Smooth muscle cell (in vitro differentiated cells): ENCODE measurements around the gene TMEM181. TPM values are rescaled to one million over a fixed set of nuclear protein-coding genes. Genes with fewer than 3 reads are reported as not detected.

ENCODE experiments used
- DNase-seq: peaks from one replicate; lab custom pipeline; 2025; ENCODE audit not compliant: unreplicated experiment; lab: John Stamatoyannopoulos, UW
- H2AFZ ChIP-seq: fragments of 200-600 bp; sonication (generic); 2 replicates; pipeline ENCODE4 v1.6.0; 2016; ENCODE audit warnings: antibody characterized with exemption, low read depth, mild to moderate bottlenecking
- H3F3A ChIP-seq: fragments of 200-600 bp; sonication (generic); 2 replicates; pipeline ENCODE4 v1.6.0; 2017; ENCODE audit warnings: antibody characterized with exemption, low read depth
- H3K27ac ChIP-seq: fragments of 200-600 bp; sonication (generic); 2 replicates; pipeline ENCODE4 v1.5.1; 2016; ENCODE audit warnings: low read depth, mild to moderate bottlenecking
- H3K27me3 ChIP-seq: fragments of 200-600 bp; sonication (generic); 2 replicates; pipeline ENCODE4 v1.6.1; 2016; ENCODE audit warnings: low read depth, mild to moderate bottlenecking
- H3K36me3 ChIP-seq: fragments of 200-600 bp; sonication (generic); 2 replicates; pipeline ENCODE4 v1.5.1; 2016; ENCODE audit warnings: low read depth
- H3K4me1 ChIP-seq: fragments of 200-600 bp; sonication (generic); 2 replicates; pipeline ENCODE4 v1.5.1; 2016; ENCODE audit warnings: low read depth
- H3K4me2 ChIP-seq: fragments of 200-600 bp; sonication (generic); 2 replicates; pipeline ENCODE4 v1.6.0; 2016; ENCODE audit warnings: mild to moderate bottlenecking
- H3K4me3 ChIP-seq: fragments of 200-600 bp; sonication (generic); 2 replicates; pipeline ENCODE4 v1.5.1; 2016; ENCODE audit warnings: mild to moderate bottlenecking
- H3K79me2 ChIP-seq: fragments of 200-600 bp; sonication (generic); 2 replicates; pipeline ENCODE4 v1.6.0; 2016; ENCODE audit warnings: low read depth, mild to moderate bottlenecking
- H3K9ac ChIP-seq: fragments of 200-600 bp; sonication (generic); 2 replicates; pipeline ENCODE4 v1.6.0; 2016; ENCODE audit warnings: low read depth
- H3K9me3 ChIP-seq: fragments of 200-600 bp; sonication (generic); replicated peaks from 2 replicates; pipeline ENCODE4 v1.5.1; 2016; ENCODE audit warnings: low read depth
- H4K20me1 ChIP-seq: fragments of 200-600 bp; sonication (generic); 2 replicates; pipeline ENCODE4 v1.6.0; 2016; ENCODE audit warnings: low read depth
- WGBS: methylation state at CpG from one replicate; pipeline ENCODE4 v1.1.7; 2016; ENCODE audit warnings: low lambda C conversion rate; 5-methylcytosine and 5-hydroxymethylcytosine counted together
- polyA plus RNA-seq: library from polyadenylated mRNA; unstranded; fragments of >200 nt; fragmentation: Nextera tagmentation; extraction: Ambion mirVana; gene quantifications from 2 replicates; pipeline ENCODE4 v1.2.1, GENCODE V29; 2016
- total RNA-seq: library from RNA; depleted of rRNA; stranded (reverse); fragments of >200 nt; gene quantifications from 2 replicates; pipeline ENCODE4 v1.2.3, GENCODE V29; 2014
- TF ChIP-seq, protein P1 (sequence below): fragments of 200-600 bp; sonication (generic); IDR thresholded peaks from 2 replicates; pipeline ENCODE4 v1.5.1; 2017; ENCODE audit warnings: borderline replicate concordance, mild to moderate bottlenecking, antibody characterized with exemption; ENCODE audit not compliant: insufficient read depth, poor library complexity, severe bottlenecking

TMEM181 gene
- total and polyA plus RNA-seq, 2 experiments from 2014 or later: 15.3 to 29.0 TPM

DNA sequence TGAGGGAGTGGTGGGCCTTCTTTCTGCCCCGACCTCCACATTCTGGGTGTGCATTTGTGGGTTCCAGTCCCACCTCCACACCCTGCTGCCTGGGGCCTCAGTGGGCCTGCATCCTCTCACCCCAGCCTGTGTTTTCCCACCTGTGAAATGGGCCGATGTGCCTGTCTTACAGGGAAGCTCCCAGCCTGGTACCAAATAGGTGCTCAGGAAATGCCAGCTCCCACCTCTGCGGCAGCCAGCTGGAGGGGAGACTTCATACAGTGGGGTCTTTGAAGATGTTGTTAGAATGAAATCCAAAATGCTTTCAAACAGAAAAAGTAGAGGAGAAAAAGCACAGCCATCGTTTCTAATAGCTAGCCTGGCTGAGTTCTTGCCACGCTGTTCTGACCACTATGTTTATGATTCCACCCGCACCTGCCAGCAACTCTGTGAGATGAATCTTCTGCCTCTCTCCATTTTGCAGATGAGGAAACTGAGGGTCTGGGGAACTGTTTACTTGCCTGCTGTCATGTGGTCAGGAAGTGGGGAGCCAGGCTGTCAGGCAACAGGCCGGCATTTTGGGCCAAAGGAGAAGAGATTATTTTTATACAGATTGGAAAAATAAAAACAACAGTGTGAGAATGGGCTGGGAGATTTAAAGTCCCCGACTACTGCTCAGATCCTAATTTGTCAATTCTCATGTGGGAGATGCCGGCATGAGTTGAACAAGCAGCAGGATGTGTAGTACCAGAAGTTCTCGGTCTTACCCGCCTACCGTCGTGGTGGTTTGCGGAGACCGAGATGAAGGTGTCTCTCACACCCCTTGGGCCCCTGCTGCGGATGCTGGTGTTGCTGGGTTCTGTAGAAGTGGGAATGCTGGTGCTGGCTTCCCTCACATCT, 4.6 kb downstream of the TMEM181 start:
- 95% methylated on average over 16 of the region's 16 CpGs for WGBS
- Histone ChIP-seq H3K9me3 (no peaks in the 10 kb centered on the region), H3K79me2 (peaks cover 72% of the 10 kb centered on the region), H3K4me1 (peaks cover 8% of the 10 kb centered on the region), H3K36me3 (no peaks in the 10 kb centered on the region), H3K4me3 (no peak overlapping the region), H3K27ac (no peak overlapping the region), H2AFZ (no peak overlapping the region), H3K27me3 (no peaks in the 10 kb centered on the region), H3F3A (no peaks in the 10 kb centered on the region), H3K4me2 (no peak overlapping the region), H3K9ac (no peak overlapping the region), H4K20me1 (peaks cover 86% of the 10 kb centered on the region)
- no peak for DNase-seq
- TF ChIP-seq, protein P1, sequence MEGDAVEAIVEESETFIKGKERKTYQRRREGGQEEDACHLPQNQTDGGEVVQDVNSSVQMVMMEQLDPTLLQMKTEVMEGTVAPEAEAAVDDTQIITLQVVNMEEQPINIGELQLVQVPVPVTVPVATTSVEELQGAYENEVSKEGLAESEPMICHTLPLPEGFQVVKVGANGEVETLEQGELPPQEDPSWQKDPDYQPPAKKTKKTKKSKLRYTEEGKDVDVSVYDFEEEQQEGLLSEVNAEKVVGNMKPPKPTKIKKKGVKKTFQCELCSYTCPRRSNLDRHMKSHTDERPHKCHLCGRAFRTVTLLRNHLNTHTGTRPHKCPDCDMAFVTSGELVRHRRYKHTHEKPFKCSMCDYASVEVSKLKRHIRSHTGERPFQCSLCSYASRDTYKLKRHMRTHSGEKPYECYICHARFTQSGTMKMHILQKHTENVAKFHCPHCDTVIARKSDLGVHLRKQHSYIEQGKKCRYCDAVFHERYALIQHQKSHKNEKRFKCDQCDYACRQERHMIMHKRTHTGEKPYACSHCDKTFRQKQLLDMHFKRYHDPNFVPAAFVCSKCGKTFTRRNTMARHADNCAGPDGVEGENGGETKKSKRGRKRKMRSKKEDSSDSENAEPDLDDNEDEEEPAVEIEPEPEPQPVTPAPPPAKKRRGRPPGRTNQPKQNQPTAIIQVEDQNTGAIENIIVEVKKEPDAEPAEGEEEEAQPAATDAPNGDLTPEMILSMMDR: no peak

DNA sequence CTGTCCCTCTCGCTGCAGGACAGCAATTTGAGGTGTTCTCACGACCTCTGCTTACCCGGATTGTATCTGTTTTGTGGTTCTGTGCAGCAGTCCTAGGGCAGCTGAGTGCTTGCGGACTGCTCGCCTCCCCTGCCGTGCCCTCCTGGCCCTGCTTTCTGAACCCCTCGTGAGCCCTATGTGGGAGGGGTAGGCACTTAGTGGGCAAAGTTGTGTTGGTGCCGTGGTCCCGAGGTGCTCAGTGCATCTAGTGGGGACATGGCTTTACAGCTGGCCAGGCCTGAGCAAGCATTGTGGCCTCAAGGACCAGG, 5.2 kb downstream of the TMEM181 start:
- H3K4me3 ChIP-seq: no peak overlapping the region
- WGBS: 92% methylated on average over 9 of the region's 9 CpGs
- no peak overlapping the region for H3K4me2 ChIP-seq
- H4K20me1 ChIP-seq: peaks cover 92% of the 10 kb centered on the region
- no peak overlapping the region for H3K27ac ChIP-seq
- H2AFZ ChIP-seq: no peak overlapping the region
- no peaks in the 10 kb centered on the region for H3K9me3 ChIP-seq
- peaks cover 72% of the 10 kb centered on the region for H3K79me2 ChIP-seq
- DNase-seq: no peak
- no peak overlapping the region for H3K9ac ChIP-seq
- H3F3A ChIP-seq: no peaks in the 10 kb centered on the region
- TF ChIP-seq, protein P1: no peak
- peaks cover 8% of the 10 kb centered on the region for H3K4me1 ChIP-seq
- no peaks in the 10 kb centered on the region for H3K36me3 ChIP-seq
- no peaks in the 10 kb centered on the region for H3K27me3 ChIP-seq

DNA sequence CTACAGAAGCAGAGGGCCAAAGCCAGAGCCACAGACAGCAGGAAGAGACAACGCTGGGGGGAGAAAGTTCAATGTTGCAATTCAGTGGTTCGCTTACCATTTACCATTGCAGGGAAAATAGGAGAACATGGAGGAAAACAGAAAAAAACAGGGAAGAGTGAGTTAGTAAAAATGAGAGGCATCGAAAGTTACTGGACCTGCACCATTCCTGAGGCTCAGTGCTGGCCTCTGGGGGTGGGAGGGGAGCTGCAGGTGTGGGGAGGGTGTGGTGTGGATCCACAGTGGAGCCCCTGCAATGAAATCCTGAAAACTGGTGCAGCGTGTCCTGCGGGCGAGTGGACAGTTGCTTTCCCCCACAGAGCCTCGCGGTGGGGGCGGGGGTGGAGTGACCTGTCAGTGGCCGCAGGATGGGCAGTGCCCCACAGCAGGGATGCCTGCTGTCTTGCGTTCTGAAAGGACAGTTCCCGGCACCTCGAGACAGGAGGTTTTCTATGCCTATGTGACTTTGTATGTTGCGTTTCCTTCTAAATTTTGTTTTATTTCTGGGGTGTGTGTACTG, 5.7 kb downstream of the TMEM181 start:
- Histone ChIP-seq H3K9me3 (no peaks in the 10 kb centered on the region), H3K27me3 (no peaks in the 10 kb centered on the region), H3K4me2 (no peak overlapping the region), H3K4me1 (peaks cover 8% of the 10 kb centered on the region), H3K27ac (no peak overlapping the region), H2AFZ (no peak overlapping the region), H3K4me3 (no peak overlapping the region), H3K79me2 (peaks cover 72% of the 10 kb centered on the region), H3K36me3 (no peaks in the 10 kb centered on the region), H3K9ac (no peak overlapping the region), H4K20me1 (peaks cover 96% of the 10 kb centered on the region), H3F3A (no peaks in the 10 kb centered on the region)
- TF ChIP-seq, protein P1: no peak
- WGBS: 90% methylated on average over 14 of the region's 14 CpGs
- no peak for DNase-seq
